GM12878 (cell line): ENCODE data around the gene ACAP1. TPM values are rescaled to one million over a fixed set of nuclear protein-coding genes. Genes with fewer than 3 reads are reported as not detected.

Experiments used
- CEBPB ChIP-seq, 2 experiments: fragments of 150-350 bp in 1 of 2; IDR thresholded peaks; 2 replicates each; pipeline ENCODE4 v1.6.1; 2012 to 2014; ENCODE audit warnings: low read depth in 2 of 2, low read length in 2 of 2, borderline replicate concordance in 1 of 2, inconsistent platforms in 1 of 2
- GABPA ChIP-seq: IDR thresholded peaks from 2 replicates; pipeline ENCODE4 v1.6.1; 2014; ENCODE audit warnings: antibody characterized with exemption, low read depth, mild to moderate bottlenecking, inconsistent platforms
- PAX8 ChIP-seq: fragments of 450-650 bp; IDR thresholded peaks from 2 replicates; pipeline ENCODE4 v1.6.1; 2017; ENCODE audit warnings: mild to moderate bottlenecking, moderate library complexity
- RELA ChIP-seq: fragments of 450-650 bp; IDR thresholded peaks from 2 replicates; pipeline ENCODE4 v1.8.0; 2014; ENCODE audit warnings: borderline replicate concordance; ENCODE audit not compliant: partially characterized antibody
- SRF ChIP-seq, 2 experiments: IDR thresholded peaks; 2 replicates each; pipeline ENCODE4 v1.6.1; 2011; ENCODE audit warnings: low read depth in 2 of 2, low read length in 2 of 2, mild to moderate bottlenecking in 1 of 2, moderate library complexity in 1 of 2
- polyA plus RNA-seq, 11 experiments: library from polyadenylated mRNA; depleted of rRNA in 4 of 11; unstranded in 6 of 11; stranded (reverse) in 5 of 11; fragments of >200 nt; fragmentation: Nextera tagmentation in 4 of 11; fragmentation: Illumina TruSeq in 1 of 11; extraction: Ambion mirVana in 4 of 11; extraction: Trizol in 1 of 11; gene quantifications; 1 replicate in 1 of 11; 2 replicates in 10 of 11; pipeline versions ENCODE4 v1.2.1 to v1.2.3, GENCODE V29; 2011 to 2016; ENCODE audit warnings: inconsistent platforms in 2 of 11, missing spikeins in 2 of 11, low read depth in 1 of 11
- total RNA-seq, 4 experiments: library from RNA; depleted of rRNA in 3 of 4; stranded (reverse); fragments of >200 nt in 3 of 4; fragmentation: Illumina TruSeq in 1 of 4; extraction: Trizol in 1 of 4; gene quantifications; 2 replicates each; pipeline versions ENCODE4 v1.2.1 to v1.2.3, GENCODE V29; 2013 to 2021
- TF ChIP-seq, protein P1 (sequence below): fragments of 450-650 bp; formaldehyde crosslinking; IDR thresholded peaks from 2 replicates; pipeline ENCODE4 v1.4.0; 2020; ENCODE audit warnings: mild to moderate bottlenecking, moderate library complexity
- TF ChIP-seq, protein P2 (sequence below): IDR thresholded peaks from 2 replicates; pipeline ENCODE4 v1.6.1; 2011; ENCODE audit warnings: low read depth, mild to moderate bottlenecking, low read length, moderate library complexity, borderline replicate concordance; ENCODE audit errors: extremely low read depth
- TF ChIP-seq, protein P3 (sequence below): fragments of 450-650 bp; IDR thresholded peaks from 2 replicates; pipeline ENCODE4 v1.6.1; 2017; ENCODE audit warnings: antibody characterized with exemption, mild to moderate bottlenecking, moderate library complexity
- TF ChIP-seq, protein P4 (sequence below): IDR thresholded peaks from 2 replicates; pipeline ENCODE4 v1.6.1; 2012; ENCODE audit warnings: improper control_type of control experiment, low read depth, low read length; ENCODE audit not compliant: insufficient replicate concordance
- TF ChIP-seq, protein P5 (sequence below): fragments of 450-650 bp; IDR thresholded peaks from 2 replicates; pipeline ENCODE4 v1.6.1; 2017; ENCODE audit warnings: low read depth, mild to moderate bottlenecking, moderate library complexity

Gene ACAP1
- total and polyA plus RNA-seq, 10 of the 15 experiments (the other 5 are each of a cell fraction or from before 2014, with no cell fraction given) = 5.7 to 245 (median 118) TPM

DNA sequence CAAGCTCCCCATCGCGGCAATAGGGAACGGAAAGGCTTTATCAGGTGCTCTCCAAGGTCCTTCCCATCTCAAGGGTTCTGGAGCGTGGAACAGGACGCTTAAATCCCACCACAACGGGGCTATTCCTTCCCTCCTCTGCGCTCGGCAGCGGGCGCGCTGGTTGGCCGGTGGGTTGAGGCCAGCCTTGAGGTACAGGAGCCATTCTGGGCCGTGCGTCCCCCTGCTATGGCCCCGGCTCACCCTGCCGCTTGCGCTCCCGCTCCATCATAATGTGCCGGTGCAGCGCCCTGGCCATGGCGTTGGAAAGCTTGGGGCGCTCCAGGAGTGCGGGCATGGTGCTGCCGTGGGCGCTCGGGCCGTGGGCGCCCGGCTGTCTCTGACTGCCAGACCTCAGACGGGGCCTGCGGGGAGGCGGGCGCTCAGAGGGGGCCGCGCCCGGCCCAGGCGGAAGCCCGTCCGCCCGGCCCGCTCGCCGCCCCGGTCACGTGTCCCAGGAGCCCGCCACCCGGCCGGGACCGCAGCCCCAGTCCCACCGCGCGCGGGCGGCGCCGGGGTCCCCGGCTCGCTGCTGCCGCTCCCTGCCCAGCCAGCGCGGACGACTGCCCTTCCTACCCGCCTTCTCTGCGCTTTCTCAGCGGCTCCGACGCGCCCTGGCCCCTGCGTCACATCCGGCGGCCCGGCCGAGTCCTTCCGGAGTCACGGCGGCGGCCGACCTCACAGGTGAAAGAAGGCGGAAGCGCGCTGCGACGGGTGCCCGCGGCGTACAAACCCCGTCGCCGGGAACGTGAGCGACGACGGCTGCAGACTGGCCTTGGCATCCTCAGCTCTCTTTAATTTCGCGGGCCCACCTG lies 21.4 kb upstream of the ACAP1 start, which contains the start of gene GPS2 (continued):
- TF ChIP-seq, protein P1, sequence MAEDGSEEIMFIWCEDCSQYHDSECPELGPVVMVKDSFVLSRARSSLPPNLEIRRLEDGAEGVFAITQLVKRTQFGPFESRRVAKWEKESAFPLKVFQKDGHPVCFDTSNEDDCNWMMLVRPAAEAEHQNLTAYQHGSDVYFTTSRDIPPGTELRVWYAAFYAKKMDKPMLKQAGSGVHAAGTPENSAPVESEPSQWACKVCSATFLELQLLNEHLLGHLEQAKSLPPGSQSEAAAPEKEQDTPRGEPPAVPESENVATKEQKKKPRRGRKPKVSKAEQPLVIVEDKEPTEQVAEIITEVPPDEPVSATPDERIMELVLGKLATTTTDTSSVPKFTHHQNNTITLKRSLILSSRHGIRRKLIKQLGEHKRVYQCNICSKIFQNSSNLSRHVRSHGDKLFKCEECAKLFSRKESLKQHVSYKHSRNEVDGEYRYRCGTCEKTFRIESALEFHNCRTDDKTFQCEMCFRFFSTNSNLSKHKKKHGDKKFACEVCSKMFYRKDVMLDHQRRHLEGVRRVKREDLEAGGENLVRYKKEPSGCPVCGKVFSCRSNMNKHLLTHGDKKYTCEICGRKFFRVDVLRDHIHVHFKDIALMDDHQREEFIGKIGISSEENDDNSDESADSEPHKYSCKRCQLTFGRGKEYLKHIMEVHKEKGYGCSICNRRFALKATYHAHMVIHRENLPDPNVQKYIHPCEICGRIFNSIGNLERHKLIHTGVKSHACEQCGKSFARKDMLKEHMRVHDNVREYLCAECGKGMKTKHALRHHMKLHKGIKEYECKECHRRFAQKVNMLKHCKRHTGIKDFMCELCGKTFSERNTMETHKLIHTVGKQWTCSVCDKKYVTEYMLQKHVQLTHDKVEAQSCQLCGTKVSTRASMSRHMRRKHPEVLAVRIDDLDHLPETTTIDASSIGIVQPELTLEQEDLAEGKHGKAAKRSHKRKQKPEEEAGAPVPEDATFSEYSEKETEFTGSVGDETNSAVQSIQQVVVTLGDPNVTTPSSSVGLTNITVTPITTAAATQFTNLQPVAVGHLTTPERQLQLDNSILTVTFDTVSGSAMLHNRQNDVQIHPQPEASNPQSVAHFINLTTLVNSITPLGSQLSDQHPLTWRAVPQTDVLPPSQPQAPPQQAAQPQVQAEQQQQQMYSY (CRISPR knock-in tag) = no peak
- TF ChIP-seq, protein P2, sequence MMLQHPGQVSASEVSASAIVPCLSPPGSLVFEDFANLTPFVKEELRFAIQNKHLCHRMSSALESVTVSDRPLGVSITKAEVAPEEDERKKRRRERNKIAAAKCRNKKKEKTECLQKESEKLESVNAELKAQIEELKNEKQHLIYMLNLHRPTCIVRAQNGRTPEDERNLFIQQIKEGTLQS = 0 out of 2 replicates have a peak, but pooled peaks have one; percentile 14
- TF ChIP-seq PAX8 (no peak), CEBPB (IDR thresholded peaks at IDR 0.05; ENCODE audit: borderline replicate concordance in 1 of 2, low read depth in 2 of 2, low read length in 2 of 2) (no peak), RELA (no peak), GABPA (peak; percentile 97), SRF (IDR thresholded peaks at IDR 0.05; ENCODE audit: low read depth in 2 of 2, low read length in 2 of 2) (peak in 1 of 2 experiments; percentile 47; a peak in 1 of 4 replicates)
- TF ChIP-seq, protein P3, sequence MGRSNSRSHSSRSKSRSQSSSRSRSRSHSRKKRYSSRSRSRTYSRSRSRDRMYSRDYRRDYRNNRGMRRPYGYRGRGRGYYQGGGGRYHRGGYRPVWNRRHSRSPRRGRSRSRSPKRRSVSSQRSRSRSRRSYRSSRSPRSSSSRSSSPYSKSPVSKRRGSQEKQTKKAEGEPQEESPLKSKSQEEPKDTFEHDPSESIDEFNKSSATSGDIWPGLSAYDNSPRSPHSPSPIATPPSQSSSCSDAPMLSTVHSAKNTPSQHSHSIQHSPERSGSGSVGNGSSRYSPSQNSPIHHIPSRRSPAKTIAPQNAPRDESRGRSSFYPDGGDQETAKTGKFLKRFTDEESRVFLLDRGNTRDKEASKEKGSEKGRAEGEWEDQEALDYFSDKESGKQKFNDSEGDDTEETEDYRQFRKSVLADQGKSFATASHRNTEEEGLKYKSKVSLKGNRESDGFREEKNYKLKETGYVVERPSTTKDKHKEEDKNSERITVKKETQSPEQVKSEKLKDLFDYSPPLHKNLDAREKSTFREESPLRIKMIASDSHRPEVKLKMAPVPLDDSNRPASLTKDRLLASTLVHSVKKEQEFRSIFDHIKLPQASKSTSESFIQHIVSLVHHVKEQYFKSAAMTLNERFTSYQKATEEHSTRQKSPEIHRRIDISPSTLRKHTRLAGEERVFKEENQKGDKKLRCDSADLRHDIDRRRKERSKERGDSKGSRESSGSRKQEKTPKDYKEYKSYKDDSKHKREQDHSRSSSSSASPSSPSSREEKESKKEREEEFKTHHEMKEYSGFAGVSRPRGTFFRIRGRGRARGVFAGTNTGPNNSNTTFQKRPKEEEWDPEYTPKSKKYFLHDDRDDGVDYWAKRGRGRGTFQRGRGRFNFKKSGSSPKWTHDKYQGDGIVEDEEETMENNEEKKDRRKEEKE = no peak
- TF ChIP-seq, protein P4, sequence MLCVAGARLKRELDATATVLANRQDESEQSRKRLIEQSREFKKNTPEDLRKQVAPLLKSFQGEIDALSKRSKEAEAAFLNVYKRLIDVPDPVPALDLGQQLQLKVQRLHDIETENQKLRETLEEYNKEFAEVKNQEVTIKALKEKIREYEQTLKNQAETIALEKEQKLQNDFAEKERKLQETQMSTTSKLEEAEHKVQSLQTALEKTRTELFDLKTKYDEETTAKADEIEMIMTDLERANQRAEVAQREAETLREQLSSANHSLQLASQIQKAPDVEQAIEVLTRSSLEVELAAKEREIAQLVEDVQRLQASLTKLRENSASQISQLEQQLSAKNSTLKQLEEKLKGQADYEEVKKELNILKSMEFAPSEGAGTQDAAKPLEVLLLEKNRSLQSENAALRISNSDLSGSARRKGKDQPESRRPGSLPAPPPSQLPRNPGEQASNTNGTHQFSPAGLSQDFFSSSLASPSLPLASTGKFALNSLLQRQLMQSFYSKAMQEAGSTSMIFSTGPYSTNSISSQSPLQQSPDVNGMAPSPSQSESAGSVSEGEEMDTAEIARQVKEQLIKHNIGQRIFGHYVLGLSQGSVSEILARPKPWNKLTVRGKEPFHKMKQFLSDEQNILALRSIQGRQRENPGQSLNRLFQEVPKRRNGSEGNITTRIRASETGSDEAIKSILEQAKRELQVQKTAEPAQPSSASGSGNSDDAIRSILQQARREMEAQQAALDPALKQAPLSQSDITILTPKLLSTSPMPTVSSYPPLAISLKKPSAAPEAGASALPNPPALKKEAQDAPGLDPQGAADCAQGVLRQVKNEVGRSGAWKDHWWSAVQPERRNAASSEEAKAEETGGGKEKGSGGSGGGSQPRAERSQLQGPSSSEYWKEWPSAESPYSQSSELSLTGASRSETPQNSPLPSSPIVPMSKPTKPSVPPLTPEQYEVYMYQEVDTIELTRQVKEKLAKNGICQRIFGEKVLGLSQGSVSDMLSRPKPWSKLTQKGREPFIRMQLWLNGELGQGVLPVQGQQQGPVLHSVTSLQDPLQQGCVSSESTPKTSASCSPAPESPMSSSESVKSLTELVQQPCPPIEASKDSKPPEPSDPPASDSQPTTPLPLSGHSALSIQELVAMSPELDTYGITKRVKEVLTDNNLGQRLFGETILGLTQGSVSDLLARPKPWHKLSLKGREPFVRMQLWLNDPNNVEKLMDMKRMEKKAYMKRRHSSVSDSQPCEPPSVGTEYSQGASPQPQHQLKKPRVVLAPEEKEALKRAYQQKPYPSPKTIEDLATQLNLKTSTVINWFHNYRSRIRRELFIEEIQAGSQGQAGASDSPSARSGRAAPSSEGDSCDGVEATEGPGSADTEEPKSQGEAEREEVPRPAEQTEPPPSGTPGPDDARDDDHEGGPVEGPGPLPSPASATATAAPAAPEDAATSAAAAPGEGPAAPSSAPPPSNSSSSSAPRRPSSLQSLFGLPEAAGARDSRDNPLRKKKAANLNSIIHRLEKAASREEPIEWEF = no peak
- TF ChIP-seq, protein P5, sequence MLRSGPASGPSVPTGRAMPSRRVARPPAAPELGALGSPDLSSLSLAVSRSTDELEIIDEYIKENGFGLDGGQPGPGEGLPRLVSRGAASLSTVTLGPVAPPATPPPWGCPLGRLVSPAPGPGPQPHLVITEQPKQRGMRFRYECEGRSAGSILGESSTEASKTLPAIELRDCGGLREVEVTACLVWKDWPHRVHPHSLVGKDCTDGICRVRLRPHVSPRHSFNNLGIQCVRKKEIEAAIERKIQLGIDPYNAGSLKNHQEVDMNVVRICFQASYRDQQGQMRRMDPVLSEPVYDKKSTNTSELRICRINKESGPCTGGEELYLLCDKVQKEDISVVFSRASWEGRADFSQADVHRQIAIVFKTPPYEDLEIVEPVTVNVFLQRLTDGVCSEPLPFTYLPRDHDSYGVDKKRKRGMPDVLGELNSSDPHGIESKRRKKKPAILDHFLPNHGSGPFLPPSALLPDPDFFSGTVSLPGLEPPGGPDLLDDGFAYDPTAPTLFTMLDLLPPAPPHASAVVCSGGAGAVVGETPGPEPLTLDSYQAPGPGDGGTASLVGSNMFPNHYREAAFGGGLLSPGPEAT = 0 out of 2 replicates have a peak, but pooled peaks have one; percentile 48
